Smooth muscle cell (in vitro differentiated cells): ENCODE results near the gene NR2C2. TPM values are rescaled to one million over a fixed set of nuclear protein-coding genes. Genes with fewer than 3 reads are reported as not detected.

ENCODE experiments used
- DNase-seq: peaks from one replicate; lab custom pipeline; 2025; ENCODE audit not compliant: unreplicated experiment; lab: John Stamatoyannopoulos, UW
- H2AFZ ChIP-seq: fragments of 200-600 bp; sonication (generic); 2 replicates; pipeline ENCODE4 v1.6.0; 2016; ENCODE audit warnings: antibody characterized with exemption, low read depth, mild to moderate bottlenecking
- H3F3A ChIP-seq: fragments of 200-600 bp; sonication (generic); 2 replicates; pipeline ENCODE4 v1.6.0; 2017; ENCODE audit warnings: antibody characterized with exemption, low read depth
- H3K27ac ChIP-seq: fragments of 200-600 bp; sonication (generic); 2 replicates; pipeline ENCODE4 v1.5.1; 2016; ENCODE audit warnings: low read depth, mild to moderate bottlenecking
- H3K27me3 ChIP-seq: fragments of 200-600 bp; sonication (generic); 2 replicates; pipeline ENCODE4 v1.6.1; 2016; ENCODE audit warnings: low read depth, mild to moderate bottlenecking
- H3K36me3 ChIP-seq: fragments of 200-600 bp; sonication (generic); 2 replicates; pipeline ENCODE4 v1.5.1; 2016; ENCODE audit warnings: low read depth
- H3K4me1 ChIP-seq: fragments of 200-600 bp; sonication (generic); 2 replicates; pipeline ENCODE4 v1.5.1; 2016; ENCODE audit warnings: low read depth
- H3K4me2 ChIP-seq: fragments of 200-600 bp; sonication (generic); 2 replicates; pipeline ENCODE4 v1.6.0; 2016; ENCODE audit warnings: mild to moderate bottlenecking
- H3K4me3 ChIP-seq: fragments of 200-600 bp; sonication (generic); 2 replicates; pipeline ENCODE4 v1.5.1; 2016; ENCODE audit warnings: mild to moderate bottlenecking
- H3K79me2 ChIP-seq: fragments of 200-600 bp; sonication (generic); 2 replicates; pipeline ENCODE4 v1.6.0; 2016; ENCODE audit warnings: low read depth, mild to moderate bottlenecking
- H3K9ac ChIP-seq: fragments of 200-600 bp; sonication (generic); 2 replicates; pipeline ENCODE4 v1.6.0; 2016; ENCODE audit warnings: low read depth
- H3K9me3 ChIP-seq: fragments of 200-600 bp; sonication (generic); replicated peaks from 2 replicates; pipeline ENCODE4 v1.5.1; 2016; ENCODE audit warnings: low read depth
- H4K20me1 ChIP-seq: fragments of 200-600 bp; sonication (generic); 2 replicates; pipeline ENCODE4 v1.6.0; 2016; ENCODE audit warnings: low read depth
- CTCF ChIP-seq: fragments of 200-600 bp; sonication (generic); IDR thresholded peaks from 2 replicates; pipeline ENCODE4 v1.5.1; 2017; ENCODE audit warnings: borderline replicate concordance, mild to moderate bottlenecking, antibody characterized with exemption; ENCODE audit not compliant: insufficient read depth, poor library complexity, severe bottlenecking
- WGBS: methylation state at CpG from one replicate; pipeline ENCODE4 v1.1.7; 2016; ENCODE audit warnings: low lambda C conversion rate; 5-methylcytosine and 5-hydroxymethylcytosine counted together
- polyA plus RNA-seq: library from polyadenylated mRNA; unstranded; fragments of >200 nt; fragmentation: Nextera tagmentation; extraction: Ambion mirVana; gene quantifications from 2 replicates; pipeline ENCODE4 v1.2.1, GENCODE V29; 2016
- total RNA-seq: library from RNA; depleted of rRNA; stranded (reverse); fragments of >200 nt; gene quantifications from 2 replicates; pipeline ENCODE4 v1.2.3, GENCODE V29; 2014

The NR2C2 gene
- total and polyA plus RNA-seq, 2 experiments from 2014 or later: 11.6 to 28.5 TPM

GRCh38 chr3:15010664-15011063 is 63.3 kb downstream of the NR2C2 start:
- Histone ChIP-seq H3K9me3 (no peaks in the 10 kb centered on the region), H2AFZ (no peak overlapping the region), H3K79me2 (peaks cover 9% of the 10 kb centered on the region), H4K20me1 (peaks cover 70% of the 10 kb centered on the region), H3K27me3 (no peaks in the 10 kb centered on the region), H3K4me3 (no peak overlapping the region), H3K4me2 (peak overlapping the region; percentile 54), H3K4me1 (no peaks in the 10 kb centered on the region), H3K36me3 (peaks cover 12% of the 10 kb centered on the region), H3K9ac (peak overlapping the region; percentile 82), H3K27ac (peak overlapping the region; percentile 97), H3F3A (peaks cover 13% of the 10 kb centered on the region)
- WGBS: 94% methylated on average over 1 of the region's 1 CpG
- no peak for TF ChIP-seq CTCF
- DNase-seq: no peak

- Histone ChIP-seq H3K27ac (peak overlapping the region; percentile 97), H3K9ac (peak overlapping the region; percentile 82), H3K4me3 (no peak overlapping the region), H4K20me1 (peaks cover 65% of the 10 kb centered on the region), H3K79me2 (peaks cover 7% of the 10 kb centered on the region), H3F3A (peaks cover 13% of the 10 kb centered on the region), H3K9me3 (no peaks in the 10 kb centered on the region), H3K4me1 (no peaks in the 10 kb centered on the region), H3K36me3 (peaks cover 15% of the 10 kb centered on the region), H3K27me3 (no peaks in the 10 kb centered on the region), H3K4me2 (peak overlapping the region; percentile 54), H2AFZ (no peak overlapping the region)
- 33% methylated on average over 5 of the region's 5 CpGs for WGBS
- TF ChIP-seq CTCF: no peak
- DNase-seq: no peak
Measured at GRCh38 chr3:15011174-15011573, 63.8 kb downstream of the NR2C2 start.

- H3K4me2 ChIP-seq: no peak overlapping the region
- H3K9me3 ChIP-seq: no peaks in the 10 kb centered on the region
- no peaks in the 10 kb centered on the region for H3K4me1 ChIP-seq
- peaks cover 39% of the 10 kb centered on the region for H4K20me1 ChIP-seq
- no peak for DNase-seq
- peaks cover 13% of the 10 kb centered on the region for H3F3A ChIP-seq
- no peaks in the 10 kb centered on the region for H3K27me3 ChIP-seq
- no peak for TF ChIP-seq CTCF
- H3K9ac ChIP-seq: no peak overlapping the region
- H3K36me3 ChIP-seq: peaks cover 22% of the 10 kb centered on the region
- H3K79me2 ChIP-seq: no peaks in the 10 kb centered on the region
- WGBS: 94% methylated on average over 3 of the region's 3 CpGs
- H2AFZ ChIP-seq: no peak overlapping the region
- no peak overlapping the region for H3K27ac ChIP-seq
- no peak overlapping the region for H3K4me3 ChIP-seq
Measured at GRCh38 chr3:15014606-15015328, 67.4 kb downstream of the NR2C2 start.

- no peak for DNase-seq
- no peaks in the 10 kb centered on the region for H3K79me2 ChIP-seq
- H3F3A ChIP-seq: peaks cover 16% of the 10 kb centered on the region
- no peaks in the 10 kb centered on the region for H3K9me3 ChIP-seq
- H4K20me1 ChIP-seq: peaks cover 32% of the 10 kb centered on the region
- H2AFZ ChIP-seq: no peak overlapping the region
- no peaks in the 10 kb centered on the region for H3K4me1 ChIP-seq
- no peak overlapping the region for H3K4me3 ChIP-seq
- H3K4me2 ChIP-seq: no peak overlapping the region
- whole genome bisulfite sequencing: 94% methylated on average over 4 of the region's 4 CpGs
- peaks cover 26% of the 10 kb centered on the region for H3K36me3 ChIP-seq
- H3K27ac ChIP-seq: no peak overlapping the region
- no peak for TF ChIP-seq CTCF
- no peak overlapping the region for H3K9ac ChIP-seq
- no peaks in the 10 kb centered on the region for H3K27me3 ChIP-seq
Measured at GRCh38 chr3:15015456-15015855, 68.1 kb downstream of the NR2C2 start.
